Activated naive CD4-positive, alpha-beta T cell treated with anti-CD3 and anti-CD28 coated beads, Interleukin-2, amount 10 ng/mL, durations not matched to agents 7 days and 5 days (primary cell): ENCODE data around the gene CRX.
"Not testable (repeated sequence)": the region's sequence is repeated elsewhere in the genome, so short reads cannot be mapped to it uniquely, and the experiment has no call there.

ENCODE experiments used
- CTCF ChIA-PET: fragments of 350-600 bp; sonication (Branson Sonifier 250); formaldehyde crosslinking; loops from one replicate; lab custom pipeline; 2021; ENCODE audit warnings: antibody characterized with exemption; lab: Charles Lee
- DNase-seq: peaks from one replicate; pipeline ENCODE4 v3.0.0-alpha.2; 2020
- H3K27ac Mint-ChIP-seq: one replicate; pipeline ENCODE4 v1.8.0; 2021; ENCODE audit warnings: mild to moderate bottlenecking, moderate library complexity, mixed read lengths
- H3K27me3 Mint-ChIP-seq: one replicate; pipeline ENCODE4 v1.8.0; 2021; ENCODE audit warnings: mild to moderate bottlenecking, mixed read lengths
- H3K36me3 Mint-ChIP-seq: one replicate; pipeline ENCODE4 v1.8.0; 2021; ENCODE audit warnings: mixed read lengths
- H3K4me1 Mint-ChIP-seq: one replicate; pipeline ENCODE4 v1.8.0; 2021; ENCODE audit warnings: mixed read lengths
- H3K4me3 Mint-ChIP-seq: one replicate; pipeline ENCODE4 v1.8.0; 2021; ENCODE audit warnings: mild to moderate bottlenecking, moderate library complexity, mixed read lengths
- H3K9me3 Mint-ChIP-seq: one replicate; pipeline ENCODE4 v1.8.0; 2021; ENCODE audit warnings: mixed read lengths

Gene CRX

DNA sequence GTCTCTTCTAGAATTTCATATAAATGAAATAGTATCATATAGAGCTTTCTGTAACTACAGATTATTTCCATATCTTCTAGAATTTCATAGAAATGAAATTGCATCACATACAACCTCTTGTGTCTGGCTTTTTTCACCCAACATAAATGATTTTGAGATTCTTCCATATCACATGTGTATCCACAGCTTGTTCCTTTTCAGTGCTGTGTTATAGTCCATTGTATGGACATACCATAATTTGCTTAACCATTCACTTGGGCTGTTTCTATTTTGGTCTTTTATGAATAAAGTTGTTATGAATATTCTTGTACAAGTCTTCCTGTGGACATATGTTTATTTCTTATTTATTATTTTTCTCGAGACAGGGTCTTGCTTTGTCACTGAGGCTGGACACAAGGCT, 29.1 kb upstream of the CRX start:
- Mint-ChIP-seq H3K27me3 (peaks cover under 1% of the 10 kb centered on the region), H3K27ac (no peak overlapping the region), H3K4me3 (no peak overlapping the region), H3K36me3 (no peaks in the 10 kb centered on the region), H3K9me3 (no peaks in the 10 kb centered on the region), H3K4me1 (peaks cover 2% of the 10 kb centered on the region)
- CTCF ChIA-PET: interaction anchor here (1.2 to 2.3 kb wide), 3 partner anchors 72 to 80 kb away, joined by 3 to 7 read pairs (median 5); partner anchors contain the start of gene EHD2
- DNase-seq: no peak

DNA sequence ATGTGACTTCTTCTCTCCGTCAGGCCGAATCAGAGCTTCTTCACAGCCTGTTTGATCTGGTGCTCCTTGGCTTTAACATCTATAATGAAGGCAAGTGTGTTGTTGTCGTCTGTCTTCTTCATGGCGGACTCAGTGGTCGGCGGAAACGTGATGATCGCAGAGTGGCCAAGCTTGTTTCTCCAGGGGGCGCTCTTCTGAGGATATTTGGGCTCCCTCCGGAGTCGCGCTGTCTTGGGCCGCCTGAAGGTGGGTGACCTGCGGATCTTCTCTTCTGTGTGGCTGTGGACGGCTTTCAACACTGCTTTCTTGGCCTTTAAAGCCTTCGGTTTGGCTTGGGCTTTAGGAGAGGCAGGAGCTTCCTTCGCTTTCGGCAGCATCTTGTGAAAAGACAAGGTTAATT, 27.2 kb upstream of the CRX start:
- no peaks in the 10 kb centered on the region for H3K36me3 Mint-ChIP-seq
- no peak overlapping the region for H3K27ac Mint-ChIP-seq
- H3K27me3 Mint-ChIP-seq: peaks cover 16% of the 10 kb centered on the region
- H3K9me3 Mint-ChIP-seq: no peaks in the 10 kb centered on the region
- CTCF ChIA-PET: no interaction called here
- no peak overlapping the region for H3K4me3 Mint-ChIP-seq
- DNase-seq: no peak
- no peaks in the 10 kb centered on the region for H3K4me1 Mint-ChIP-seq

DNA sequence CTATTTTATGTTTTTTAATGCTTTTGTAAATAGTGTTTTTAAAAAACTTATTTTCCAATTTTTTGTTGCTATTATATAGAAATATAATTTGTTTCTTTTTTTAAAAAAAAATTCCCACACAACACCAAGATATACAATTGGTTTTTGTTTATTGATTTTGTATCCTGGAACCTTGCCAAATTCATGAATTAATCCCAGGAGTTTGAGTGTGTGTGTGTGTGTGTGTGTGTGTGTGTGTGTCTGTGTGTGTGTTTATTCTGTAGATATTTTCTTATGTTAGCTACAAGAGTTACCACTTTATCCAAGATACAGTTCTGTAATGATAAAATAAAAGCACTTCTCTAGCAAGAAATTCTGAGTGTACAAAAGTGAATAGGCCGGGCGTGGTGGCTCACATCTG, 25.0 kb upstream of the CRX start:
- no peaks in the 10 kb centered on the region for H3K36me3 Mint-ChIP-seq
- no peak overlapping the region for H3K4me3 Mint-ChIP-seq
- H3K9me3 Mint-ChIP-seq: peaks cover 6% of the 10 kb centered on the region
- no peak overlapping the region for H3K27ac Mint-ChIP-seq
- no peaks in the 10 kb centered on the region for H3K4me1 Mint-ChIP-seq
- H3K27me3 Mint-ChIP-seq: peaks cover 16% of the 10 kb centered on the region
- CTCF ChIA-PET: interaction anchor here (1.1 kb wide), 1 partner anchor 89 kb away, joined by 3 read pairs; no protein-coding TSS in a partner anchor
- DNase-seq: no peak

DNA sequence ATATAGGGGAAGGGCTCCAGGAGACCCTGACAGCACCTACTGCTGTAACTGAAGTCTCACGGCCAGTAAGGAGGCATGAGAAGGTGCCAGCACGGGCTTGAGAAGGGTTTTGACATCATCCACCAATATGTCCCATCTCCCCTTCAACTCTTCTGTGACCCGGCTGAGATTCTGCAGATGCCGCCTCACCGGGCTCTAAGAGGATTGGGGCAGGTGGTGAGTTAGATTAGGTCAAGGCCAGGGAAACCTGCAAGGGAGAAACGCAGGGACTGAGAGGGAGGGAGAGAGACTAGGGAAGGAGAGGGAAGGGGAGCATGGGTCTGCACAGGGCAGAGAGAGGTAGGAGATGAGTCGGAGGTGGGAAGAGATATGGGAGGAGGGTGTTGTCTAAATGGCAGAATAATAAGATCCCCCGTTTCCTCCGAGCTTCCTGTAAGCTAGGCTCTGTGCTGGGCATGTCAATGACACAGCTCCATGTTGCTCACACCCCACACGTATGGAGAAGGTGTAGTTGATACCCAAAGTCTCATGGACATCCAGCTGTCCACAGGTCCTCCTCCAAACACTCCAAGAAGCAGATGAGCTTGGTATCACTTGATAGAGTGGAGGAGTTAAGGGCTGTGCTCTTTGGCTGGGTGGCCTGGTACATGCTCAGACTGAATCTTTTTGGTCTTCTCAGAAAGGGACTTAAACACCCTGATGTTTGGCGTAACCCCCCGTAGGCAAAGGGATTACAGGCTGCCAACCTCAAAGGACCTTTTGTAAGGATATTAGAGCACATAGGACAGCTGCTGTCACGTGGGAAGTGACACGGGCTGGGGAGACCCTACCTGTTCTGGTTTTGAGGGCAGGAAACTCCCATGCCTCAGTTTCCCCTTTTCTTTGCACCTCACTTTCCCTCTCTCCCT, 23.5 kb upstream of the CRX start:
- H3K9me3 Mint-ChIP-seq: peaks cover 6% of the 10 kb centered on the region
- H3K4me3 Mint-ChIP-seq: no peak overlapping the region
- peaks cover 16% of the 10 kb centered on the region for H3K27me3 Mint-ChIP-seq
- CTCF ChIA-PET: interaction anchor here (0.5 to 0.8 kb wide), 3 partner anchors 8 to 16 kb away, joined by 3 read pairs; no protein-coding TSS in a partner anchor
- DNase-seq: no peak
- no peak overlapping the region for H3K27ac Mint-ChIP-seq
- H3K36me3 Mint-ChIP-seq: no peaks in the 10 kb centered on the region
- no peaks in the 10 kb centered on the region for H3K4me1 Mint-ChIP-seq

DNA sequence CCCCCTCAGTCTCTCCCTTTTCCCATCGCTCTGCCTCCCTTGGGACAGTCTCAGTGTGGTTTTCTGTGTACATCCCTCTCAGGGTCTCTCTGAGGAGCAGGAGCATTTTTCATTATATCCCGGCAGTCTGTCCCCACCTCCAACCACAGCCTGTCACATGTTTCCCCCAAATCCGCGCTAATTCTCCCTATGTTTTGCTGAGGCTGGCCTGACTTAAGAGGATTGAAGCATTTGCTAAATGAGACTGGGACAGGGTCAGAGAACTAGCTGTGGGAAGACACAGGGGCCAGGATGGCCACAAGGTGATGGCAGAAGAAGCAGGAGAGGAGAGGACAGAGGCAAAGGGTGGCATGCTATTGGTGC, 22.9 kb upstream of the CRX start:
- DNase-seq: no peak
- CTCF ChIA-PET: interaction anchor here (0.6 to 0.8 kb wide), 2 partner anchors 9 to 12 kb away, joined by 3 read pairs; no protein-coding TSS in a partner anchor
- no peak overlapping the region for H3K27ac Mint-ChIP-seq
- no peaks in the 10 kb centered on the region for H3K4me1 Mint-ChIP-seq
- peaks cover 16% of the 10 kb centered on the region for H3K27me3 Mint-ChIP-seq
- no peaks in the 10 kb centered on the region for H3K36me3 Mint-ChIP-seq
- H3K9me3 Mint-ChIP-seq: peaks cover 6% of the 10 kb centered on the region
- no peak overlapping the region for H3K4me3 Mint-ChIP-seq

DNA sequence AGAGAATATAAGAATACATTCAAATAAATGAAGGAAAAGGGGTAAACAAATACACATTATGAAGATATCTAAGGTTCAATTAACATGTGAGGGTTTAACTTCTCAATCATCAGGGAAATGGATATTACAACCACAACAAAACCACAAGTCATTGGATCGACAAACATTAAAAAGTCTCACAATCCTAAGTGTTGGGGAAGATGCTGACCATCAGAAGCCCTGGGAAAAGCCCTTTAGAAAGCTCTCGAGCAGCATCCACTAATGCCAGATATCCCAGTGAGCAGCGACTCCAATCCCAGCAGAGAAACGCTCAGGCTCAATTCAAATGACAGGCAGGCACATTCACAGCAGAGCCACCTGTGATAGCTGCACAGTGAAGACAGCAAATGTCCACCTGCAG, 20.5 kb upstream of the CRX start:
- CTCF ChIA-PET: no interaction called here
- Mint-ChIP-seq H3K4me1 (no peaks in the 10 kb centered on the region), H3K36me3 (no peaks in the 10 kb centered on the region), H3K9me3 (peaks cover 6% of the 10 kb centered on the region), H3K27ac (no peak overlapping the region), H3K27me3 (peaks cover 16% of the 10 kb centered on the region), H3K4me3 (no peak overlapping the region)
- no peak for DNase-seq

DNA sequence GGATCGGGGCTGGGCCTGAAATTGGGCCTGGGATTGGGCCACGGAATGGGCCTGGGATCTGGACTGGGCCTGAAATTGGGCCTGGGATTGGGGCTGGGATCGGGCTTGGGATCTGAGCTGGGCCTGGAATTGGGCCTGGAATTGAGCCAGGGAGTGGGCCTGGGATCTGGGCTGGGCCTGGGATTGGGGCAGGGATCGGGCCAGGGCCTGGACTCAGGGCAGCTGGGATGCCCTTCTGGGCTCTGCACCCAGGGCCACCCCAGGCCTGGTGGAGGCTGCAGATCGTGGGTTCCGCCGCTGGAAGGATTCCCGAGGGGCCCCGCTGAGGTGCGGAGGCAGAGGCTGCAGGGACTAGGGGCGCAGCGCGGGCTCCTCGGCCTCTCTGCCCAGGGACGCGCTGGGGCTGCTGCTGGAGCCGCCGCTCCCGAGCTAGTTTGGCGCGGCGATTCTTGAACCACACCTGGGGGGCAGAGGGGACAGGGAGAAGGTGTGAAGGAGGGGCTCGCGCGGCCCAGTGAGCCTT, 19.2 kb upstream of the CRX start:
- Mint-ChIP-seq H3K4me1 (no peaks in the 10 kb centered on the region), H3K4me3 (no peak overlapping the region), H3K36me3 (no peaks in the 10 kb centered on the region), H3K27me3 (peaks cover 16% of the 10 kb centered on the region), H3K27ac (no peak overlapping the region), H3K9me3 (peaks cover 6% of the 10 kb centered on the region)
- CTCF ChIA-PET: no interaction called here
- no peak for DNase-seq

DNA sequence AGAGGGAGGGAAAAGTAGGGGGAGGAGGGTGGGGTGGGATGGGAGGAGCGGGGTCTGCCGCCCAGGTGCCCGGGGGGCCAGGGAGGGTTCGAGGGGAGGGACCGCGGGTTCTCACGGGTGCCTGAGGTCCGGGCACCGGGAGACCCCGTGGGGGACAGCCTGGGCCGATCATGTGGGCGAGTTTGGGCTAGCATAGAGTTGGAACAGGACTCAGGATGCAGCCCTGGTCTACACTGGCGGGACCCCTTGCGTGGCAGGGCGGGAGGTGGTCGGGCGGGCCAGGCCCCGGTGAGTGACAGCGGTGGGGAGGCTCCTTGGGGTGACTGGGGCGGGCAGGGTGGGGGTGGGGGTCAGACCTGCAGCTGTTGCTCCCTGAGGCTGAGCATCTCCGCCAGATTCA, 18.6 kb upstream of the CRX start:
- H3K27me3 Mint-ChIP-seq: peaks cover 10% of the 10 kb centered on the region
- H3K27ac Mint-ChIP-seq, CTCF ChIA-PET, H3K4me1 Mint-ChIP-seq, H3K9me3 Mint-ChIP-seq, H3K36me3 Mint-ChIP-seq, H3K4me3 Mint-ChIP-seq, DNase-seq: not testable (repeated sequence)

DNA sequence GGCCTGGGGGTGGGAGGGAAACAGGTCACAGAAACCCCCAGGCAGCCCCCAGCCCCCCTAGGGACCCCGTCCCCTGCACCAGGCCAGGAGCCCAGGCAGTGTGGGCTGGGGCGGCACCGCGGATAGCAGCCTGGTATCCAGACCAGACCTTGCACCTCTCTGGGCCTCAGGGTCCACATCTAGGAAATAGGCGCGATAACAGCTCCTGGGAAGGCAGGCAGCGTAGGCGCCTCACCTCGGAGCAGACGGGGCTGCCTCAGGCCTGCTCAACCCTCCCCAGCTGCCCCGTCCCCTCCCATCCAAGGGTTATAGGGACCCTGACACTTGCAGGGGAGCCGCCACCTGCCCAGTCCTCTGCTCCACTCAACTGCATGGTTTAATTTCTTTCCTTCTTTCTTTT, 18.1 kb upstream of the CRX start:
- H3K9me3 Mint-ChIP-seq, CTCF ChIA-PET, H3K27me3 Mint-ChIP-seq, H3K4me3 Mint-ChIP-seq, H3K4me1 Mint-ChIP-seq, H3K36me3 Mint-ChIP-seq, H3K27ac Mint-ChIP-seq, DNase-seq: not testable (repeated sequence)

DNA sequence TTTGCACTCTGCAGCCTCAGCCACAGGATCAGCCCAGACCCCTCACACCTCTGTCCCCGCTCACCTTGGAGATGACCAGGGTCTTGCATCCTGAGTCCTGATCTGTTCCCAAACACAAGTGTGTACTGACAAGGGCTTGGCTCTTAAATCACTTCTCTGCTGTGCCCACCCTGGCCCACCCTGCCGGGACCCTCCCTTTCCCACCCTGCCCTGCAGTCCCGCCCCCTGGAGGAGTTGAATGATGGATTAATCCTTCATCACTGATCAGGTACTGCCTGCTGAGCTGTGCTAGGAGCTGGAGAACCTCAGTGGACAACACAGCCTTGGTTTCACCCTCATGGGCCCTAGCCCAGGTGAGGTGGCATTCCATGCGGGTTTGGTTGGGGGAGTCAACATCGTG, 17.3 kb upstream of the CRX start, which contains the start of gene TPRX1:
Gene TPRX1 (minus strand): TSS at position 101 of the 400 bp plus-strand sequence. CDS start 12 bp downstream, at position 89.
- H3K4me3 Mint-ChIP-seq, H3K4me1 Mint-ChIP-seq, H3K27me3 Mint-ChIP-seq, CTCF ChIA-PET, H3K27ac Mint-ChIP-seq, H3K9me3 Mint-ChIP-seq, H3K36me3 Mint-ChIP-seq, DNase-seq: not testable (repeated sequence)

DNA sequence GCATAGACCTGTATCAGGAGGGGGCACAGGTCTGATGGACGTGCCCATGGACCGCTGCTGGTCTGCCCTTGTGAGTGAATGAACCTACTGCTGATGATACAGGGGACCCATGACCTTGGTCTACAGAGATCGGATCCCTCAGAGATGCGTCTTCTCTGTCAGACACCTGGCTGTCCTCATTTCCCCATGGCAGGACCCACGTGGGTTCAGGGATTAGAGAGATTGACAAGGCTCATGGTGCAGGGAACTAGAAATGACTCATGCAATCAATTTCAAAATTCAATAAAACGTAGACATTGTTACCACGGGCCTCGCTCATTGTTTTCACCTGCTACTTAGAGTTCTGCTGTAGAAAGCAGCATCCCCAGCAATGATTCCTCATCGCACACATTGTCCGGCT, 16.4 kb upstream of the CRX start:
- Mint-ChIP-seq H3K9me3 (peaks cover 6% of the 10 kb centered on the region), H3K4me3 (no peak overlapping the region), H3K27me3 (no peaks in the 10 kb centered on the region), H3K27ac (no peak overlapping the region), H3K4me1 (no peaks in the 10 kb centered on the region), H3K36me3 (no peaks in the 10 kb centered on the region)
- CTCF ChIA-PET: no interaction called here
- DNase-seq: no peak

DNA sequence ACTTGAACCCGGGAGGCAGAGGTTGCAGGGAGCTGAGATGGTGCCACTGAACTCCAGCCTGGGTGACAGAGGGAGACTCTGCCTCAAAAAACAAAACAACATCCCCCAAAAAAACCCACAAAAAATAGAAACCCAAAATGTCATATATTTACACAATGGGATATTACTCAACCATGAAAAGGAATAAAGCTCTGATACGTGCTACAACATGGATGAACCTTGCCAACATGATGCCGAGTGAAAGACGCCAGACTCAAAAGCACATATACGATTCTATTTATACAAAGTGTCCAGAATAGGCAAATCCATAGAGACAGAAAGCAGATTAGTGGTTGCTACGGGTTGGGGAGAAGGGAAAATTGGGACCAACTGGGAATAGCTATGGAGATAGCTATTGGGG, 15.3 kb upstream of the CRX start:
- Mint-ChIP-seq H3K27ac (no peak overlapping the region), H3K36me3 (no peaks in the 10 kb centered on the region), H3K4me3 (no peak overlapping the region), H3K4me1 (no peaks in the 10 kb centered on the region), H3K27me3 (no peaks in the 10 kb centered on the region), H3K9me3 (peaks cover 1% of the 10 kb centered on the region)
- DNase-seq: no peak
- CTCF ChIA-PET: interaction anchor here (0.7 to 1.2 kb wide), 2 partner anchors 15 to 17 kb away, joined by 3 read pairs; no protein-coding TSS in a partner anchor

DNA sequence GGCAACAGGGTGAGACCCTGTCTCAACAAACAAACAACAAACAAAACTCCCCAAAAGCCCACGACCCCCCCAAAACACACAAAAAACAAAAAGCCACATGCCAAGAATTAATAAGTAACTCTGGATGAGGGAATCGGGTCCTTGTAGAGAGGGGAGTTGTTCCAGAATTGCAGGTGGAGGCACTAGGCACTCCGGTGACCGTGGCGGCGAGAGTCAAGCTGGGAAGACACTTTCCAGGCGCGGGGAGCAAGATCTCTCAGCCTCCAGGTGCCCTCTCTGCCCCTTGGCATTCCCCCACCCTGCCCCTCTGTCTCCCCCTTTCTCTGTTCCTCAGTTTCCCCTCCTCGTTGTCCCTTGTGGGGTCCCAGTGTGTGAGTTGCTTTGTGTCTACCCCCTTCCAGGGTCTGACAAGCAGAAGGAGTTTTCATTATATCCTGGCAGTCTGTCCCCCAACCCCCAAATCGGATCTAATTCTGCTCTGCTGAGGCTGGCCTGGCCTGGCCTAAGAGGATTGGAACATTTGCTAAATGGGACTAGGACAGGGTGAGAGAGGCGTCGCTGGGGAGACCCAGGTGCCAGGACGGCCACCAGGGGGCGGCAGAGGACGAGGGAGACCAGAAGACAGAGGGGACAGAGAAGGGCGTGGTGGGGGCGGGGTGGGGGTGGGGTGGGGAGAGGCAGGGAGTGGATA, 8.3 kb upstream of the CRX start:
- H3K9me3 Mint-ChIP-seq: no peaks in the 10 kb centered on the region
- H3K4me3 Mint-ChIP-seq: no peak overlapping the region
- H3K36me3 Mint-ChIP-seq: no peaks in the 10 kb centered on the region
- CTCF ChIA-PET: interaction anchor here (0.6 to 1.2 kb wide), 3 partner anchors 15 to 53 kb away, joined by 3 read pairs; no protein-coding TSS in a partner anchor
- H3K4me1 Mint-ChIP-seq: no peaks in the 10 kb centered on the region
- DNase-seq: peak; percentile 85
- H3K27me3 Mint-ChIP-seq: peaks cover 9% of the 10 kb centered on the region
- H3K27ac Mint-ChIP-seq: no peak overlapping the region

DNA sequence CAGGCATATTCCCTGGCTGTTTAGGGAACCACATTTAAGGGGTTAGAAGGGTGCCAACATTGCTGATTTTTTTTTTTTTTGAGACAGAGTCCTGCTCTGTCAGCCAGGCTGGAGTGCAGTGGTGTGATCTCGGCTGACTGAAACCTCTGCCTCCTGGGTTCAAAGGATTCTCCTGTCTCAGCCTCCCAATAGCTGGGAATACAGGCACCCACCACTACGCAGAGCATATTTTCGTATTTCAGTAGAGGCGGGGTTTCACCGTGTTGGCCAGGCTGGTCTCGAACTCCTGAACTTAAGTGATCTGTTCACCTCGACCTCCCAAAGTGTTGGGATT, 7.8 kb upstream of the CRX start:
- Mint-ChIP-seq H3K27ac (no peak overlapping the region), H3K27me3 (peaks cover 11% of the 10 kb centered on the region), H3K4me3 (no peak overlapping the region), H3K9me3 (no peaks in the 10 kb centered on the region), H3K36me3 (no peaks in the 10 kb centered on the region), H3K4me1 (no peaks in the 10 kb centered on the region)
- no peak for DNase-seq
- CTCF ChIA-PET: interaction anchor here (0.6 to 1.2 kb wide), 3 partner anchors 16 to 61 kb away, joined by 3 read pairs; no protein-coding TSS in a partner anchor
